ENCODE measurements around the gene LYRM9.

DNA sequence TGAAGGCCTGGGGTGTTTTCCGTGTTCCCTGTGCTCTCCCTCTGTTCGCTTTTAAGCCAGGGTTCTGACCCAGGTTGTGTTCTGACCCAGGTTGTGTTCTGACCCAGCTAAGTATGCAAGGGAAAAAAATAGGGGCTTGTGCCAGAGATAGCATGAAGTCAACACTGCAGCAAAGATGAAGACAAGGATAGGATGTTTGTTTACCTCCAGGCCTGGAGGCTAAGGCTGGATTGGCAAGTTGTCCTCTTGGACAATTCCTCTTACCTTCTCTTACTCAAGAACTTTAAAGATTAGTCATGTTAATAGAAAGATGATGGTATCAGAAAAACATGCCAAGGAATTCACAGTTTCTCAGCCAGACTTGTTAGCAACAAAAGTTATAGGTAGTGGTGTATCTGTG lies 19.4 kb downstream of the LYRM9 start:
- TF ChIP-seq, protein P1, sequence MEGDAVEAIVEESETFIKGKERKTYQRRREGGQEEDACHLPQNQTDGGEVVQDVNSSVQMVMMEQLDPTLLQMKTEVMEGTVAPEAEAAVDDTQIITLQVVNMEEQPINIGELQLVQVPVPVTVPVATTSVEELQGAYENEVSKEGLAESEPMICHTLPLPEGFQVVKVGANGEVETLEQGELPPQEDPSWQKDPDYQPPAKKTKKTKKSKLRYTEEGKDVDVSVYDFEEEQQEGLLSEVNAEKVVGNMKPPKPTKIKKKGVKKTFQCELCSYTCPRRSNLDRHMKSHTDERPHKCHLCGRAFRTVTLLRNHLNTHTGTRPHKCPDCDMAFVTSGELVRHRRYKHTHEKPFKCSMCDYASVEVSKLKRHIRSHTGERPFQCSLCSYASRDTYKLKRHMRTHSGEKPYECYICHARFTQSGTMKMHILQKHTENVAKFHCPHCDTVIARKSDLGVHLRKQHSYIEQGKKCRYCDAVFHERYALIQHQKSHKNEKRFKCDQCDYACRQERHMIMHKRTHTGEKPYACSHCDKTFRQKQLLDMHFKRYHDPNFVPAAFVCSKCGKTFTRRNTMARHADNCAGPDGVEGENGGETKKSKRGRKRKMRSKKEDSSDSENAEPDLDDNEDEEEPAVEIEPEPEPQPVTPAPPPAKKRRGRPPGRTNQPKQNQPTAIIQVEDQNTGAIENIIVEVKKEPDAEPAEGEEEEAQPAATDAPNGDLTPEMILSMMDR (IDR thresholded peaks at IDR 0.05; ENCODE audit: low read depth, low read length, poor library complexity, severe bottlenecking) = no peak
- TF ChIP-seq EZH2phosphoT487 (IDR thresholded peaks at IDR 0.05; ENCODE audit: borderline replicate concordance, low read length) = no peak
